ENCODE data around the gene YY1.
"Not testable (repeated sequence)": the region's sequence is repeated elsewhere in the genome, so short reads cannot be mapped to it uniquely, and the experiment has no call there.

- not testable (repeated sequence) for TF ChIP-seq CREB5 (CRISPR knock-in tag; IDR thresholded peaks at IDR 0.05; ENCODE audit: low read depth); TOX (CRISPR knock-in tag; IDR thresholded peaks at IDR 0.05; ENCODE audit: borderline replicate concordance); CSDC2 (CRISPR knock-in tag; IDR thresholded peaks at IDR 0.05); ZC3H10 (CRISPR knock-in tag; IDR thresholded peaks at IDR 0.05)
Measured at GRCh38 chr14:100207588-100207987, 31.4 kb upstream of the YY1 start.

All from SK-N-SH treated with all-trans-retinoic acid at 6 μM for 48 hours (cell line).